Measurements from ENCODE around the gene TMEM129.
A peak's percentile ranks its signal among the peaks of the same experiment; 100 is the strongest.
"Not testable (repeated sequence)": the region's sequence is repeated elsewhere in the genome, so short reads cannot be mapped to it uniquely, and the experiment has no call there.

The TMEM129 gene

DNA sequence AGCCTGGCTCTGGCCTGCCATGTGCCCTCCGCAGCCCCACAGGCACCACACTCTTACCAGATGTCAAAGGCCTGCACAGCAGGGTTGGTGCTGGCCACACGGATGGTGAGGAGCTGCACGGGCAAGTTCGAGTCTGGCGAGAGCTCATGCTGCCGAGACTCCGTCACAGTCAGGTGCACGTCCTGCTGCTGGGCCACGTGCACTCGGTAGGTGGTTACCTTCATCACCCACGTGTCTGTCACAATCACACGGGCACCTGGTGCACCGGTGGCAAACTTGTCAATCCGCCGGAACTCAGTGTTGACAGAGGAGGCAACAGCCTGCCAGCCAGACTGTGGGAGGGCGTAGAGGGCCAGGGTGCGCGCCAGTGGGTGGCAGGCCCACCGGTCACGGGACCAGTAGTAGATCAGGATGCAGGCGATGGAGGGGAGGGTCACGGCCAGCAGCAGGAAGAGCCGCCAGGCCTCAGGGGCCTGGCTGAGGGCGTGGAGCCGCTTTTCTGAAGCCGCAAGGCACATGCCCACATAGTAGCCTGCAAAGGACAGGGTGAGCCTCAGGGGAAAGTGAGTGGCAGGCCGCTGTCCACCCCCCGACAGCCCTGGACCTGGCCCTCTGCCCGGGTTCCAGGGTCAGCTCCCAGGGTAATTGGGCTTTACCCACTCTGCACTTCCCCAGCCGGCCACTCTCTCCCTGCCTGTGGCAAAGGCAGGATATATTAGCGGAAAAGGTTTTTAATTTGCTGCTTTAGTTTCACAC lies 2.9 kb downstream of the TMEM129 start:
- no peak for DNase-seq

DNA sequence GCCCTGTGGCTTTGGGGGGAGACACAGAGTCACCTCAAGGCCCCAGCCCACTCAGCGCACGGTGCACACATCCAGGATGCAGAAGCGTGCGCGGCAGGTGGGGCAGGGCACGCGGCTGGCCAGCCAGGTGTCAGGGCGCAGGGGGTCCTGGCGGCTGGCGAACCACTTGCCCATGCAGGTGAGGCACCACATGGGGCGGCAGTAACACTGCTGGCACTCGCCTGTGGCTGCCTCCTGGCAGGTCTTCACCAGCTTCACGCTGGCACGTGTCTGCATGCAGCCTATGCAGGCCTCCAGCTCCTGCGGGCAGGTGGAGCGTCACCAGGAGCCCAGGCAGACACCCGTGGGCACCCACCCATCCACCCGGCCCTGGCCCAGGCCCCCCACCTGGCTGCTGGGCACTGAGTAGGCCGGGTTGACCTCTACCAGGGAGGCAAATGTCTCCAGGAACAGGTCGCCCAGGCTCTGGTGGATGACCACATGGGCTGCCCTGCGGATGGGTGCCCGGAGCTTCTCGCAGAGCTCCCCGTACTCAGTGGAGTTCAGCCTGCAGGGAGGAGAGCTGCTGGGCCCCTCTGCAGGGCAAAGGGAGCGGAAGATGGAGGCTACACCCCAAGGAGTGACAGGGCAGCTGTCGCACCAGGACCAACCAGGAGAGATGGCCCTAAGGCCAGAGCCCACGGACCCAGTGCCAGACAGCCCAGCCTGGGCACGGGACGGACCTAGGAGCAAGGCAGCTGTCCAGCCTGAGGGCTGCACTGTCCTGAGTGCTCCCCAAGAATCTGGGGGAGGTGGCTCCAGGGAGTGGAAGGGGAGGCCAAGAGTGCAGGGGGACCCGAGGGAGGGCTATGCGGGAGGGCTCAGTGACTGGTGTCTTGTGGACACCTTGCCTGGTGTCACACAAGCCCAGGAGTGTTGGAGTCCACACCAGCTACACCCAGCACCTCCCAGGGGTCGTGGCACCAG lies 3.7 kb downstream of the TMEM129 start:
- no peak for DNase-seq

DNA sequence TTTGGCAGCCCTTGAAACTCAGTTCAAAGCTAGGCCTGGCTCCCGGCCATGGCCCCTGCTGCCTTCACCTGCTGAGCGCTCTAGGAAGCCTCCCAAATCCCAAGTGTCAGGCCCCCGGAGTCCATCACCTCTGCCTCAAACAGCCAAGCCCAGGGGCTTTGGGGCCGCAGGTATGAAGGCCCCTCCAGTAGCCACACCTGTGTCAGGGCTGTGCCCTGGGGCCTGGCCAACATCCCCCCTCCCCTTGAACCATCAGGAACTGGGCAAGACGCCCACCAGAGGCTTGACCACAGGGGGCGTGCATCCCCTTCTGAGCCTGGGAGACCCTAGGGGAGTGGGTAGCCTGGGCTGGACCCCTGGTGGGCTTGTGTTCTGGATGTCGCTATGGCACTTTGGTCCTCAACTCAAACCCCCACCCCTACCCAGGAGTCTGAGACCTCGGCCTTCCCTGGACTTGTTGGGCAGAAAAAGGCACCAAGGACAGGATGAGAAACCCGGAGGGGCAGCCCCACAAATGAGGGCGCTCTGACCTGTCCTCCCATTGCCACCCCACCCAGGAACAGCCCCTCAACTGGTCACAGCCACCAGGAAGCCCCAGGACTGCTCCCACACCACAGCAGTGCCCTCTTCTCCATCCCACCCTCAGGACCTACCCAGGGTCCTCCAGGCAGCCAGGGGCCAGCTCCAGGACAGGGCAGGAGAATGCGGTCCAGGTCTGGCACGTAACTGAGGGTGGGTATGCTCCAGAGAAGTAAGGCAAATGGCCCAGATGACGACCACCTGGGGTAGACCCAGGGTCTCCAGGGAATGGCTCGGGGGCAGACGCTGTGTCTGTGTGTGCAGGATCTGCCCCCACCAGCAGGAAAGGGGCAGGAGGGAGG lies 4.8 kb downstream of the TMEM129 start:
- no peak for DNase-seq

DNA sequence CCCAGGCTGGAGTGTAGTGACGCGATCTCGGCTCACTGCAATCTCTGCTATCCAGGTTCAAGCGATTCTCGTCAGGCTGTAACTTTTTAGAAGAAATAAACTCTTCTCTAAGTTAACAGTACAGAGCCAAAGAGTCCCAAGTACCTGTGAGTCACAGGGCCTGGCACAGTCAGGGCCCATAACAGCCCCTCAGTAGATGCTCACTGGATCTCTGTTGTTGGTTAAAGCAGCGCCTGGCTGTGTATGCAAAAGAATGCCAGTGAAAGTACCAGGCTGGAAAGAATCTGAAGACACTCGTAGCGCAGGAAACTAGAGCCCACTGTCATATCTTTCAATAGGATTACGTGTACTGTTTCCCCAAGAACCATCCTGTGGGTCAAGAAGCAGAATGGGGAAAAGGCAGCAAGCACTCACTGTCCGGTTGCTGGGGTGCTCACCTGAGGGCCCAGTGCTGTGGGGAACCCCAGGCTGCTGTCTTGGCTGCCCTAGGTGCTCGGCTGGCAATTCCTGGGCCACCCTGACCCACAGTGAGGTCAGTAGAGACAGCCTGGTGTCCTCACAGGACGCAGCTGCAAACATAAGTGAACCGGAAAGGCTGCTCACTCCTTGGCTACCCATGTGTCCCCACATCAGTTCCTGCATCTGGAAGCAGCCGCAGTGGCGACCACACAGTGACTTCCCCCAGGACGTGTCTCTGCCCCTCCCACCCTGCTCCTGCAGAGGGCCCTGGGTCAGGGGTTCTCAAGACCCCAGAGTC lies 5.9 kb downstream of the TMEM129 start:
- DNase-seq, result no peak

DNA sequence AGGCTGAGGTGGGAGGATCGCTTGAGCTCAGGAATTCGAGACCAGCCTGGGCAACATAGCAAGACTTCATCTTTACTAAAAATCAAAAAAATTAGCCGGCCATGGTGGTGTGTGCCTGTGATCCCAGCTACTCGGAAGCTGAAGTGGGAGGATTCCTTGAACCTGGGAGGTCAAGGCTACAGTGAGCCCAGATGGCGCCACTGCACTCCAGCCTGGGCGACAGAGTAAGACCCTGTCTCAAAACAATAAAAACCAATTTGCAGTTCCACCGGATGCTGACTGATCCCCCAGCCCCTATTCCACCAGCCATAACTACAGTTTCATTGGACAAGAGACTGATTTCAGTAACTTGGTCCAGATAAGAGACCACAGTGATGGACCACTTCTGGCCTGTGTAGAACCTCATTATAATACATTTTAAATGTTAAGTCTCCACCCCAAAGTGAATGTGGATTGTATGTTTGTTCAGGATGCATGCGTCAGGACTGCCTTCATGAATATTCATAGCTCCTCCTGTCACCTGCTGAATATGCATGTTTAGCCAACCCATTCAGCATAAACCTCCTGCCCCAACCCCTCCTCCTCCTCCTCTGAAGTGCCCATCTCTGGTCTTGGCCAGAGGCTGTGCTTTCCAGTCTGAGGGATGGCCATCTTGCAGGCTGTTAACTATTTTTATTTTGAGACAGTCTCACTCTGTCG lies 6.7 kb downstream of the TMEM129 start:
- no peak for DNase-seq

DNA sequence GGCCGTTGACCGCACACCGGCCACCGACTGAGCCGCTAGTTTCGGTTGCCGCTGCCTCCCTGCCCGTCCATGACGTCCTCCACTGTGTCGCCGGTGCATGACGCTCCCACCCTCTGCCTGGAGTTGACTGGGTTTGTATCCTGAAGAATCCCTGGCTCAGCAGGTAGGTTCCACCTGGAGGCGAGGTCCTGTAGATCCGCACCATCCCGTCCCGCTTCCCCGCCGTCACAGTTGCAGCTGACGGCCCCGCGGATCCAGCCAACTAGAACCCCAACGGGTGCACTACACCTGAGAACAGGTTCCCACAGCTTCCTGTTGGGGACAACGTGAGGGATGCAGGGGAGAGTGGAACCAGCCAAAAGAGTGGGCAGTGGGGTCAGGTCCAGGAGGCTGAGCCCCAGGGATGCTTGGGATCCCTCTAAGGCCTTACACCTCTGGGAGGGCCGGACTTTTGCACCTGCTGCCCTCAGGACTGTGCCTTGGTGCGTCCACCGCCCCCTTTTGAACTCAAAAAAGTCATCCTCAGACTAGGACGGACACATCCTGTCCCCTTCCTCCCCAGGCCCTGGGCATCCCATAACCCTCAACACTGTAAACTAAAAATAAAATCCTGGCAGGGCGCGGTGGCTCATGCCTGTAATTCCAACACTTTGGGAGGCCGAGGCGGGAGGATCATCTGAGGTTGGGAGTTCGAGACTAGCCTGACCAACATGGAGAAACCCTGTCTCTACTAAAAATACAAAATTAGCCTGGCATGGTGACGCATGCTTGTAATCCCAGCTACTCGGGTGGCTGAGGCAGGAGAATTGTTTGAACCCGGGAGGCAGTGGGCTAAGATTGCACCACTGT lies 7.9 kb downstream of the TMEM129 start:
- DNase-seq, result no peak

DNA sequence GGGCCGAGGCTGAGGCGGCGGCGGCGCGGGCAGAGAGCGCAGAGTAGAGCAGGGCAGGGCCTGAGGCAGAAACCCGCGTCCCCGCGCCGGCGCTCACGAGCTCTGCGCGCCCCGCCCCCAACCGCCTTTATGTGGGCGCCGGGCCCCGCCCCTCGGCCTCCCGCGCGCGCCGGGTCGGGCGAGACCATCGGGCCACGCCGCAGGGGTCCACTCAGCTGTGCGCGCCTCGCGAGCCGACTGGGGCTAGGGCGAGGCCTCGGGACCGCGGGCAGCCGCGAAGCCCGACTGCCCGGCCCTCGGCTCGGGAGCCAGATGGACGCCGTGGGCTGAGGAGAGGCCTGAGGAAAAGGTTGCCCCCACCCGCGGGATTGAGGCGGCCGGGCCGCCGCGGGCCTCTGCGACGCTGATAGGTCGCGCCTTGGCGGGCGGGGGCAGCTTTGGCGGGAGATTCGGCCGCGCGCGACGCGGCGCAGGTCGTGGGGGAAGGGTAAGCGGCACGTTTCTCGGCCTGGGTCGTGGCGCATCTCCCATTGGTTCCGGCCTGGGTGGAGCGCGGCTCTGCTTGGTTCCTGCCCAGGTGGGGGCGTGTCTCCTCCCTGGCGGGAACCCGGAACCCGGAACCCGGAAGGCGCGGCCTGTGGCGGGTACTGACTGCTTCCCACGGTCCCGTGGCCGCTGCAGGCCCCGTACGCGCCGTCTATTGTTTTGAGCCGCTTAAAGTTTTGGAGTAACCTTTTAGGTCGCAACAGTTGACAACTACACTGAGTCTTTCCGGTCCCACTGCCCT lies 8.7 kb downstream of the TMEM129 start, which contains the start of gene SLBP:
Gene SLBP, minus strand, starts transcription at position 104 of the 787 bp plus-strand sequence. CDS start 131 bp downstream, outside the sequence.
- peak; percentile 99 for DNase-seq

DNA sequence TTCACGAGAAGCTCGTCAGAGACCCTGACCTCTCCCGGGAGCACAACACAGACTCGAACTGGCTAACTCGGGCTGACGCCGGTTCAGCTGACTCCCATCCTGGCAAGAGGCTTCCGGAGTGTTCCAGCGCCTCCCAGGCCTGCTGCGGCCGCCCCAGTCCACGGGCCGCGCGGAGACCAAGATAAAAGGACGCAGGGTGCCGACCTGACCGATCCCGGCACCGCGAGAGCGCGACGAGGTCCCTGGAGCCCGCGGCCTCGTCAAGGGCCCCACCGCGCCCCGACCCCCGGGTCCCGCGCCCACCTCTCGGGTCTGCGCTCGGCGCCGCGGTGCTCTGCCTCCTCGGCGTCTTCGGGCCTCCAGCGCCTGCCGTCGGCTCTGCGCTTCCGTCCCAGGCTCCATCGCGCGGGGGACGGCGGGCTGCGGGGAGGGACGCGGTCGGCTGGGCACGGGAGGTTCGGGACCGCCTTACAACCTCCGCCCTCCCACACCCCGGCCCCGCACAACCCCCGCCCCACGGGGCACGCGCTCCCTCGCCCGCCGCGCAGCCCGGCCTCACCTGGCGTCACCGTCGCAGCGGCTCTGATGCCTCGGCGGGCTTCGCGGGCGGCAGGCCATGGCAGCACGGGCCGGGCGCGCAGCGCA lies 9.4 kb downstream of the TMEM129 start:
- DNase-seq, result peak; percentile 31

DNA sequence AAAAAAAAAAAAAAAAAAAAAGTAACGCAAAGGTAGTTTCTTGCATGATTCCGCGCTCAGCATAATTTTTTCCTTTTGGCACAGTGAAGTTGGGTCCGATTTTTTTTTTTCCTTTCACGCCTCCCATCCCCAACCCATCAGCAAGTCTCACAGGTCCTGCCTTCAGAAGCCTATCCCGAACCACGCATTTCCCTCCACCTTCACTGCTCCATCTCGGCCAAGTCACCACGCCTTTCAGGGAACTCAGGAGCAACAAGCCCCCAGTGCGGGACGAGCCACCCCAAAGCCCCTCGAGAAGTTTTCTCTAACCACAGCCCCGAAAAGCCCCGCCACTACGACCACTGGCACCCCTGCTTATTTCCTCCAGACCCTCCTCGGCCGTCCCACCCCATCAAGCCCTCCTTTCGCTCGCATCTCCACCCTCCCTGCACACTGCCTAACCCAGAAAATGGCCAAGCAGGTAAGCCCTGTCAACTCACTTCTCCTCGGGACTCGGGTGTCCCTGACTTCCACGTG lies 10.0 kb downstream of the TMEM129 start:
- no peak for DNase-seq

DNA sequence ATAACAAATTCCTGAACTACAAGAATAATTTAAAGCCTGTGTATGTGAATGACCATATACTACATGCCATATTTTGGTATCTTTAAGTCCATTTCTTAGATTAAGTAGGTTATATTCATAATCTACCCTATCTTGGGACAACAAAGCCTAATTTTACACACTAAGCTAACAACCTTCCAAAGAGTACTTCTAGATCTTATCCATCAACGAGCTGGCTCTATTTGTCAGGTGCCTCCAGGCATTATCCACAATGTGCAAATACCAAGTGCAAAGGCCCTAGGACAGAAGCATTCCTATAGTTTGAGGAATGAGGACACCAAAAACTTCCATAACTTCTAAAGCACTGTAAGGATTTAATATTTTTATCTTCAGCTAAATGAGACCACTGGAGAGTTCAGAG lies 12.5 kb downstream of the TMEM129 start:
- DNase-seq, result no peak

DNA sequence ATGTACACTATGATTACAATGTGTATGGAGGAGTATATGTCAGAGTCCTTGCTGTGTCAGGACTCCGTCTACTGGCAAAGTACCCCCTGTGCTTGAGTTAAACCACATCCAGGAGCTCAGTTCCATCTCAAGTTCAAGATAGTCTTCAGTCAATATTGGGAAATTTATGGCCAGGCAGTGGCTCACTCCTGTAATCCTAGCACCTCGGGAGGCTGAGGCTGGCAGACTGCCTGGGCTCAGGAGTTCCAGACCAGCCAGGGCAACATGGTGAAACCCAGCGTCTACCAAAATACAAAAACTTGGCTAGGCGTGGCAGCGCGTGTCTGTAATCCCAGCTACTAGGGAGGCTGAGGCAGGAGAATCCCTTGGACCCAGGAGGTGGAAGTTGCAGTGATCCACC lies 14.8 kb downstream of the TMEM129 start:
- DNase-seq, result no peak

DNA sequence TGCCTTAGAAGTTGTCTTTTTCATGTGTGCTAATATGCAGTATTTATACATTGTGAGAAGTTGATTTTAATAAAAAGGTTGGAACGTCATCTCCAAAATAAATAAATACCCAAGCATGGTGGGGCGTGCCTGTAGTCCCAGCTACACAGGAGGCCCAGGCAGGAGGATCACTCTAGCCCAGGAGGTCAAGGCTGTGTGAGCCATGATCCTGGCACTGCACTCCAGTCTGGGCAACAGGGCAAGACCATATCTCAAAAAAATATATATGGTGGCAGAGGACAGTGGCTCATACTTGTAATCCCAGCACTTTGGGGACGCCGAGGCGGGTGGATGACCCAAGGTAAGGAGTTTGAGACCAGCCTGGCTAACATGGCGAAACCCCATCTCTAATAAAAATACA lies 15.4 kb downstream of the TMEM129 start:
- DNase-seq, result no peak

DNA sequence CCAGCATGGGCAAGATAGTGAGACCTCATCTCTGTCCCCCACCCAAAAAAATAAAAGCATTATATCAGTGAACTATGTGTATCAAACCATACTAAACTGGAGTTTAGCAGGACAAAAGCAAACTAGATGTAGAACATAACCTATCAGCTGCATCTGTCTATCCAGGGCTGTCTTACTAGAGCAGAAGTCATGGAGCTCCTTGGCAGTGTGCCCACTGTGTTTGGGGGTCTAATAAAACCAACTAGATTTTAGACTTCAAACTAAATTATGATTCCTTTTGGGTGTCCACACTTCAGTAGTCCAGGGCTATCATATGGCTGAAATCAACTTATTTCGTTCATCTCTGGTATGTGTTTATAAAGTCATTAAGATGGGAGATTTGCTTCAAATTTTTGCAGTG lies 17.3 kb downstream of the TMEM129 start:
- no peak for DNase-seq

DNA sequence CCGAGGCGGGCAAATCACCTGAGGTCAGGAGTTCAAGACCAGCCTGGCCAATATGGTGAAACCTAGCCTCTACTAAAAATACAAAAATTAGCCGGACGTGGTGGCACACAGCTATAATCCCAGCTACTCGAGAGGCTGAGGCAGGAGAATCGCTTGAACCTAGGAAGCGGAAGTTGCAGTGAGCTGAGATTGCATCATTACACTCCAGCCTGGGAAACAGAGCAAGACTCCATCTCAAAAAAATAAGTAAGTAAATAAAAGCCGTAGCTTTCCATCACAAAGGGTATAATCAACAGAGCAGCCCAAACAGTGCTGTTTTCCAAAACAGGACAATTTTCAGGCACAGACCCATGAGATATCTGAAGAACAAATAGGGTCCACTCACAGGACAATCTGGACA lies 19.5 kb downstream of the TMEM129 start:
- DNase-seq, result not testable (repeated sequence)

DNA sequence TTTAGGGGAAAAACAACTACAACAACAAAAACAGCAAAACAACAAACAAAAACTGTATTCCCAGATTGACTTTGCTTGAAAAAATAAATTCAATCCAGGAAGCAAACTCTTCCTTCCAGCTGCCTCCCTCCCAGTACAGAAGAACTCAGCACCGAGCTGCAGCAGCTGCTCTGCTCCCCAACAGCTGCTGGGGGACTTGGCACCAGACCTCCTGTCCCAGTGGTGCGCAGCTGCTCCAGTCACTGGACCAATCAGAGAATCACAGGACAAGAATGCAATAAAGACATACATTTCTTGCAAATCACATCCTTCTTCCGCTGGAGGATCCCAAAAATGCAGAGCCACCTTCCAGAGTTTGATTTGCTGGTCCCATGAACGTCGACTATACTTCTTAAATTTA lies 25.2 kb downstream of the TMEM129 start:
- DNase-seq, result no peak

DNA sequence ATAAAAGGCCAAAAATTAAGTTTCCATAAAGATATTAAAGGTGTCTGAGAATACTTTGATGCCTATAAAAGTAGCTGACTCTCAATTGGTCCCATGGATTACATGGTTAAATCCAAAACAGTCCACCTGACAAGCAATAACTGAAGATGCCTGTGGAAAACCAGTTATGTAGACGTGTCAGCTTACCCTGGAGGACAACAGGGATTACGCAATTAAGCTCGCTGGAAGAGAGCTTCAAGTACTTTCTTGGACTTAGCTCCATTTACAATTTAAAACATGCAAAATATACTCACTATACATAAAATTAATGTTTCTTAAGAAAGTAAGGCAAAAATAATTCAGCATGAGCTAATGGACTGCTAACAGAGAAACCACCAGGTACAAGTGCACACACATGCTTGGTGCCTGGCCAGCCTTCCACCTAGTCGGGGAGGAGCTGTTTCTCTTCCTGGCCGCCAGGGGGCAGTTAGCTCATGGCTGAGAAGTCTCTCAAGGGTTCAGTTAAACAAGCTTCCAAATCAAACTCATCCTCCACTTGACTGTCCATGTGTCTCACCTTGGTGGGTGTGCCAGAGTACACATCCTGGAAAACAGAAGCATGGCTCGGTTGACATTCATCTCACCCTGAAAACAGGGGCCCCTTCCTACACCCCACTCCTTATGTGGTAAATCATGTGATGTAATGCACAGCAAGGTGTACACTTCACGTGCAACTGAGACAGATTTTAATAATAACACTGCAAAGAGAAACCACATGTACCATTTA lies 27.8 kb downstream of the TMEM129 start:
- peak; percentile 63 for DNase-seq

DNA sequence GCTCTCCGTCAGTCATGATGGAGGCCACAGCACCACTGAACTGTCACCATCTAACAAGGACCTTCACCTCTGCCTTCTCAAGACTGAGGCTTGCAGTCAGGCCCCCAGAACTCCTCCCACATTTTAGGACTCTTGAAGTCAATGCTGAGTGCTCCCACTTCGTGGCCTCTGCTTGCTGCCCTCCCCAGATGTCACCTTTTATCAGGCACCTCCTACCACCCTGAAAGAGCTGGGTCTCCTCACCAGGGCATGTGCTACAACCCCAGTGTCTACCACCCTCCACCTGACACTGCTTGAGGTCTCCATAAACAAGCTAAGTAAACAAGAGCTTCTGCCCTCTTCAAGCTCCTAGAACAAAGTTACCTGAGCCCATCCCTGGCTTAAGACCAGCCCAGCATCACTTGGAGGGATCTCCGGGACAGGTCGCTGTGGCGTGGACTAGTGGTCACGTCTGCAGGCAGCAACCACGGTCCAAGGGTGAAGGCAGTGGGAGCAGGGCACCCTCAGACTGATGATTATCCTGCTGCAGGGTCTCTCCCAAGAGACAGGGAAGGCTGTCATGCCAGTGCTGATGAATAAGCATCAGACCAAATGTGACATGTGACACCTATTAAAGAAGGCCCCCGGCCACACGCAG lies 29.3 kb downstream of the TMEM129 start:
- no peak for DNase-seq

DNA sequence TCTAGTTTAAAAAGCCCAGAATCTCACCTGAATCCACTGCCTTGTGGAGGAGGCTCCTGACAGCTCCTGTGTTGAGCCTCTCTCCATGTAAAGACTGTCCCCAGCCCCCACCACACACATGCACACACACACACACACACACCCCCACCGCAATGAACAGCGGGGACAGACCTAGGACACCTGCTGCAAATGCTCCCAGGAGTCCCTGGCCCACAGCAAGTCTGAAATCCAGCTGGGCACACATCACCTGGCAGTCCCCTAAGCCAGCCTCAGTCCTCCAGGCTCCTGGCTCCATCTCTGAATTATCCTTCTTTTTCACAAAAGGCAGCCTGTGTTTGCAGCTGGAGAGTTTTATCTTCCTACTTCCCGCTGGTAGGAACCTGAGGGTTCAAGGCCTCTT lies 30.4 kb downstream of the TMEM129 start:
- DNase-seq, result no peak
